GM12878 (cell line): Measurements from ENCODE around the gene YPEL2. TPM values are rescaled to one million over a fixed set of nuclear protein-coding genes. Genes with fewer than 3 reads are reported as not detected.

Experiments
- ATAC-seq: fragments of 200-7000 bp; cut with Tn5 transposase; 3 replicates; pipeline ENCODE4 v1.9.1; 2020; ENCODE audit warnings: mild to moderate bottlenecking, moderate library complexity
- BruUV-seq: library from RNA; stranded (reverse); fragments of 400-500 nt; replicated peaks from 2 replicates; lab custom pipeline; 2021; lab: Mats Ljungman, UMichigan
- CTCF ChIA-PET: fragments of 300-600 bp; sonication (Branson Sonifier 250); formaldehyde crosslinking; extraction: SDS; loops from one replicate; lab custom pipeline; 2021; ENCODE audit warnings: inconsistent platforms; lab: Yijun Ruan, JAX
- POLR2A ChIA-PET: fragments of 350-600 bp; formaldehyde crosslinking; extraction: SDS; loops from one replicate; lab custom pipeline; 2021; ENCODE audit warnings: inconsistent platforms; lab: Charles Lee
- RAD21 ChIA-PET: fragments of 300-600 bp; sonication (Branson Sonifier 250); formaldehyde crosslinking; loops from one replicate; lab custom pipeline; 2023; ENCODE audit warnings: antibody characterized with exemption; ENCODE audit not compliant: unreplicated experiment; lab: Charles Lee
- SMC1A ChIA-PET: fragments of 300-600 bp; sonication (Branson Sonifier 250); formaldehyde crosslinking; loops from one replicate; lab custom pipeline; 2023; ENCODE audit not compliant: unreplicated experiment, uncharacterized antibody; lab: Charles Lee
- DNase-seq: peaks from one replicate; pipeline ENCODE4 v3.0.0-alpha.2; 2011; ENCODE audit warnings: low read depth, low spot score
- FAIRE-seq: peaks from 3 replicates; lab custom pipeline; 2011; peaks lifted over from hg19 to GRCh38; lab: Jason Lieb, UNC
- H2AFZ ChIP-seq: 2 replicates; pipeline ENCODE4 v1.6.0; 2011; ENCODE audit warnings: low read depth, low read length, control low read depth; ENCODE audit not compliant: control insufficient read depth
- H3K27ac ChIP-seq: 2 replicates; pipeline ENCODE4 v1.5.1; 2011; ENCODE audit warnings: control low read depth; ENCODE audit not compliant: control insufficient read depth, insufficient read depth
- H3K27me3 ChIP-seq, 2 experiments: replicated peaks in 1 of 2; 2 replicates each; pipeline versions ENCODE4 v1.6.0 to v1.6.1; 2011; ENCODE audit warnings: low read length in 1 of 2; ENCODE audit not compliant: control insufficient read depth in 2 of 2, insufficient read depth in 2 of 2
- H3K36me3 ChIP-seq, 2 experiments: 2 replicates each; pipeline ENCODE4 v1.5.1; 2011; ENCODE audit warnings: low read length in 1 of 2; ENCODE audit not compliant: control insufficient read depth in 2 of 2, insufficient read depth in 2 of 2
- H3K4me1 ChIP-seq: 2 replicates; pipeline ENCODE4 v1.6.1; 2011; ENCODE audit warnings: mild to moderate bottlenecking, low read length, moderate library complexity, mixed read lengths; ENCODE audit not compliant: control insufficient read depth, insufficient read depth
- H3K4me2 ChIP-seq: 2 replicates; pipeline ENCODE4 v1.6.0; 2011; ENCODE audit warnings: control low read depth; ENCODE audit not compliant: control insufficient read depth, insufficient read depth
- H3K4me3 ChIP-seq: fragments of 200-600 bp; sonication (generic); 2 replicates; pipeline ENCODE4 v1.5.1; 2016
- H3K79me2 ChIP-seq: 2 replicates; pipeline ENCODE4 v1.6.0; 2011; ENCODE audit warnings: low read length; ENCODE audit not compliant: control insufficient read depth, insufficient read depth
- H3K9ac ChIP-seq: 2 replicates; pipeline ENCODE4 v1.8.0; 2011; ENCODE audit warnings: low read length, control low read depth, mixed read lengths; ENCODE audit not compliant: control insufficient read depth, insufficient read depth
- H3K9me3 ChIP-seq: replicated peaks from 3 replicates; pipeline ENCODE4 v1.5.1; 2011; ENCODE audit warnings: mild to moderate bottlenecking, low read length; ENCODE audit not compliant: control insufficient read depth, insufficient read depth
- H4K20me1 ChIP-seq: 2 replicates; pipeline ENCODE4 v1.6.0; 2011; ENCODE audit not compliant: control insufficient read depth, insufficient read depth
- ATF7 ChIP-seq: fragments of 450-650 bp; IDR thresholded peaks from 2 replicates; pipeline ENCODE4 v1.6.1; 2016; ENCODE audit warnings: low read depth, mild to moderate bottlenecking
- EGR1 ChIP-seq, 2 experiments: IDR thresholded peaks; 1 replicate in 1 of 2; 2 replicates in 1 of 2; pipeline ENCODE4 v1.6.1; 2011 to 2012; ENCODE audit warnings: low read depth in 2 of 2, low read length in 2 of 2, borderline replicate concordance in 1 of 2, mild to moderate bottlenecking in 1 of 2, moderate library complexity in 1 of 2
- FOS ChIP-seq: IDR thresholded peaks from 3 replicates; pipeline ENCODE4 v1.6.1; 2011; ENCODE audit warnings: borderline replicate concordance; ENCODE audit not compliant: insufficient read length; ENCODE audit errors: extremely low read depth
- WGBS: methylation state at CpG from one replicate; pipeline ENCODE4 v1.1.6; 2016; ENCODE audit warnings: low lambda C conversion rate; ENCODE audit not compliant: insufficient replicate concordance, insufficient coverage; ENCODE audit errors: missing lambda C conversion rate; 5-methylcytosine and 5-hydroxymethylcytosine counted together
- in situ Hi-C: fragments of 300-500 bp; cut with MboI; formaldehyde crosslinking; loops from 9 replicates; pipeline ENCODE4 v1.14.3; 2018; ENCODE audit warnings: mixed read lengths
- intact Hi-C: fragments of 100-400 bp; cut with micrococcal nuclease; formaldehyde crosslinking; loops from one replicate; pipeline ENCODE4 v1.14.2; 2022; ENCODE audit not compliant: unreplicated experiment
- polyA plus RNA-seq, 11 experiments: library from polyadenylated mRNA; depleted of rRNA in 4 of 11; unstranded in 6 of 11; stranded (reverse) in 5 of 11; fragments of >200 nt; fragmentation: Nextera tagmentation in 4 of 11; fragmentation: Illumina TruSeq in 1 of 11; extraction: Ambion mirVana in 4 of 11; extraction: Trizol in 1 of 11; gene quantifications; 1 replicate in 1 of 11; 2 replicates in 10 of 11; pipeline versions ENCODE4 v1.2.1 to v1.2.3, GENCODE V29; 2011 to 2016; ENCODE audit warnings: inconsistent platforms in 2 of 11, missing spikeins in 2 of 11, low read depth in 1 of 11
- total RNA-seq, 4 experiments: library from RNA; depleted of rRNA in 3 of 4; stranded (reverse); fragments of >200 nt in 3 of 4; fragmentation: Illumina TruSeq in 1 of 4; extraction: Trizol in 1 of 4; gene quantifications; 2 replicates each; pipeline versions ENCODE4 v1.2.1 to v1.2.3, GENCODE V29; 2013 to 2021
- TF ChIP-seq, protein P1 (sequence below): fragments of 450-650 bp; IDR thresholded peaks from 2 replicates; pipeline ENCODE4 v1.6.1; 2016; ENCODE audit warnings: mild to moderate bottlenecking
- TF ChIP-seq, protein P2 (sequence below): fragments of 450-650 bp; IDR thresholded peaks from 2 replicates; pipeline ENCODE4 v1.6.1; 2016; ENCODE audit warnings: mild to moderate bottlenecking, moderate library complexity, borderline replicate concordance

Gene YPEL2
- total and polyA plus RNA-seq, 10 of the 15 experiments (the other 5 are each of a cell fraction or from before 2014, with no cell fraction given) = 0.11 to 8.1 (median 0.48) TPM

DNA sequence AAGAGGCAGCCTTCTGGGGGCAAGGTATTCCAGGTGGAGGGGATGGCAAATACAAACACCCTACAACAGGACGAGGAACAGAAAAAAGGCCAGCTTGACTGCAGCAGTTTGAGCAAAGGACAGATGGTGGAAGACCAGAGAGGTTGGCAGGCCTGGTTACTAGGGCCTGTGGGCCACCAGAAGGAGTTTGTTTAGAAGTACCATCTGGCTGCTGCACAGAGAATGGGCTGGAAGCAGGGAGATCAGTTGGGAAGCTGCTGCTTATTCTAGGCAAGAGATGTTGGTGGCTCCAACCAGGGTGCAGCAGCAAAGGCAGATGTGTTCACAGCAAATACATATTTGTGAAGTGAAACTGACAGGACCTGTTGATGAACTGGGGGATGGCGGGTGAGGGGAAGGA is 2.9 kb upstream of the YPEL2 start:
- TF ChIP-seq EGR1 (IDR thresholded peaks at IDR 0.05; ENCODE audit: borderline replicate concordance in 1 of 2, low read depth in 2 of 2, low read length in 2 of 2) = no peak
- TF ChIP-seq, protein P1, sequence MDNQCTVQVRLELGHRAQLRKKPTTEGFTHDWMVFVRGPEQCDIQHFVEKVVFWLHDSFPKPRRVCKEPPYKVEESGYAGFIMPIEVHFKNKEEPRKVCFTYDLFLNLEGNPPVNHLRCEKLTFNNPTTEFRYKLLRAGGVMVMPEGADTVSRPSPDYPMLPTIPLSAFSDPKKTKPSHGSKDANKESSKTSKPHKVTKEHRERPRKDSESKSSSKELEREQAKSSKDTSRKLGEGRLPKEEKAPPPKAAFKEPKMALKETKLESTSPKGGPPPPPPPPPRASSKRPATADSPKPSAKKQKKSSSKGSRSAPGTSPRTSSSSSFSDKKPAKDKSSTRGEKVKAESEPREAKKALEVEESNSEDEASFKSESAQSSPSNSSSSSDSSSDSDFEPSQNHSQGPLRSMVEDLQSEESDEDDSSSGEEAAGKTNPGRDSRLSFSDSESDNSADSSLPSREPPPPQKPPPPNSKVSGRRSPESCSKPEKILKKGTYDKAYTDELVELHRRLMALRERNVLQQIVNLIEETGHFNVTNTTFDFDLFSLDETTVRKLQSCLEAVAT = no peak
- TF ChIP-seq ATF7 = no peak
- TF ChIP-seq FOS = no peak
- TF ChIP-seq, protein P2, sequence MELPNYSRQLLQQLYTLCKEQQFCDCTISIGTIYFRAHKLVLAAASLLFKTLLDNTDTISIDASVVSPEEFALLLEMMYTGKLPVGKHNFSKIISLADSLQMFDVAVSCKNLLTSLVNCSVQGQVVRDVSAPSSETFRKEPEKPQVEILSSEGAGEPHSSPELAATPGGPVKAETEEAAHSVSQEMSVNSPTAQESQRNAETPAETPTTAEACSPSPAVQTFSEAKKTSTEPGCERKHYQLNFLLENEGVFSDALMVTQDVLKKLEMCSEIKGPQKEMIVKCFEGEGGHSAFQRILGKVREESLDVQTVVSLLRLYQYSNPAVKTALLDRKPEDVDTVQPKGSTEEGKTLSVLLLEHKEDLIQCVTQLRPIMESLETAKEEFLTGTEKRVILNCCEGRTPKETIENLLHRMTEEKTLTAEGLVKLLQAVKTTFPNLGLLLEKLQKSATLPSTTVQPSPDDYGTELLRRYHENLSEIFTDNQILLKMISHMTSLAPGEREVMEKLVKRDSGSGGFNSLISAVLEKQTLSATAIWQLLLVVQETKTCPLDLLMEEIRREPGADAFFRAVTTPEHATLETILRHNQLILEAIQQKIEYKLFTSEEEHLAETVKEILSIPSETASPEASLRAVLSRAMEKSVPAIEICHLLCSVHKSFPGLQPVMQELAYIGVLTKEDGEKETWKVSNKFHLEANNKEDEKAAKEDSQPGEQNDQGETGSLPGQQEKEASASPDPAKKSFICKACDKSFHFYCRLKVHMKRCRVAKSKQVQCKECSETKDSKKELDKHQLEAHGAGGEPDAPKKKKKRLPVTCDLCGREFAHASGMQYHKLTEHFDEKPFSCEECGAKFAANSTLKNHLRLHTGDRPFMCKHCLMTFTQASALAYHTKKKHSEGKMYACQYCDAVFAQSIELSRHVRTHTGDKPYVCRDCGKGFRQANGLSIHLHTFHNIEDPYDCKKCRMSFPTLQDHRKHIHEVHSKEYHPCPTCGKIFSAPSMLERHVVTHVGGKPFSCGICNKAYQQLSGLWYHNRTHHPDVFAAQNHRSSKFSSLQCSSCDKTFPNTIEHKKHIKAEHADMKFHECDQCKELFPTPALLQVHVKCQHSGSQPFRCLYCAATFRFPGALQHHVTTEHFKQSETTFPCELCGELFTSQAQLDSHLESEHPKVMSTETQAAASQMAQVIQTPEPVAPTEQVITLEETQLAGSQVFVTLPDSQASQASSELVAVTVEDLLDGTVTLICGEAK = no peak
- no peaks in the 10 kb centered on the region for H3K9me3 ChIP-seq
- peaks cover 0 to 7% of the 10 kb centered on the region in 2 experiments; a peak in 2 of 4 replicates for H3K27me3 ChIP-seq
- H2AFZ ChIP-seq = no peak overlapping the region
- ATAC-seq = no peak
- H3K4me1 ChIP-seq = peaks cover 17% of the 10 kb centered on the region
- DNase-seq = no peak
- CTCF ChIA-PET = interaction anchor here (1.2 to 6.5 kb wide), 7 partner anchors 8 to 117 kb away, joined by 4 to 221 read pairs (median 11); partner anchors contain the start of gene GDPD1
- no peak for FAIRE-seq
- SMC1A ChIA-PET = interaction anchor here (1.6 to 4.0 kb wide), 5 partner anchors 17 to 111 kb away, joined by 4 to 100 read pairs (median 11); no protein-coding TSS in a partner anchor
- peaks cover 3% of the 10 kb centered on the region for H3K79me2 ChIP-seq
- H3K27ac ChIP-seq = no peak overlapping the region
- no peak overlapping the region for H3K4me2 ChIP-seq
- H4K20me1 ChIP-seq = no peaks in the 10 kb centered on the region; the same call in 1 of the 2 replicates
- no peak overlapping the region for H3K9ac ChIP-seq
- no peak overlapping the region for H3K4me3 ChIP-seq
- in situ Hi-C loops (no loop called here), intact Hi-C loops (no loop called here)
- RAD21 ChIA-PET = interaction anchor here (2.4 to 6.0 kb wide), 4 partner anchors 18 to 111 kb away, joined by 14 to 126 read pairs (median 26); no protein-coding TSS in a partner anchor
- POLR2A ChIA-PET = interaction anchor here (0.5 kb wide), 2 partner anchors 11 to 278 kb away, joined by 3 read pairs; no protein-coding TSS in a partner anchor
- no TSS peak for BruUV-seq
- 55% methylated on average over 2 of the region's 2 CpGs for WGBS
- H3K36me3 ChIP-seq = no peaks in the 10 kb centered on the region
